Osteoblast (primary cell): ENCODE results near the gene ADAT1. TPM values are rescaled to one million over a fixed set of nuclear protein-coding genes. Genes with fewer than 3 reads are reported as not detected.

Experiments
- DNase-seq: peaks from one replicate; pipeline ENCODE4 v3.0.0; 2011; ENCODE audit warnings: low spot score, mixed read lengths; ENCODE audit not compliant: insufficient read length; ENCODE audit errors: missing footprints
- H2AFZ ChIP-seq: 2 replicates; pipeline ENCODE4 v1.6.0; 2011; ENCODE audit warnings: mild to moderate bottlenecking, low read length
- H3K27ac ChIP-seq: 2 replicates; pipeline ENCODE4 v1.5.1; 2011; ENCODE audit warnings: mild to moderate bottlenecking, low read depth, low read length, moderate library complexity
- H3K27me3 ChIP-seq: 2 replicates; pipeline ENCODE4 v1.6.0; 2012; ENCODE audit warnings: mild to moderate bottlenecking, control low read depth, inconsistent platforms, low read length, moderate library complexity; ENCODE audit not compliant: insufficient read depth
- H3K36me3 ChIP-seq: 2 replicates; pipeline ENCODE4 v1.5.1; 2011; ENCODE audit warnings: mild to moderate bottlenecking, low read length, control low read depth, moderate library complexity; ENCODE audit not compliant: insufficient read depth
- H3K4me1 ChIP-seq: 2 replicates; pipeline ENCODE4 v1.5.1; 2011; ENCODE audit warnings: mild to moderate bottlenecking, low read length, control low read depth, moderate library complexity; ENCODE audit not compliant: insufficient read depth
- H3K4me2 ChIP-seq: 2 replicates; pipeline ENCODE4 v1.6.0; 2011; ENCODE audit warnings: mild to moderate bottlenecking, low read length; ENCODE audit not compliant: insufficient read depth
- H3K4me3 ChIP-seq: fragments of 200-600 bp; sonication (generic); 3 replicates; pipeline ENCODE4 v1.5.1; 2012; ENCODE audit warnings: mild to moderate bottlenecking, low read length, inconsistent platforms; ENCODE audit not compliant: insufficient read depth
- H3K79me2 ChIP-seq: 2 replicates; pipeline ENCODE4 v1.6.0; 2012; ENCODE audit warnings: mild to moderate bottlenecking, low read length, control low read depth, inconsistent platforms; ENCODE audit not compliant: insufficient read depth
- H3K9me3 ChIP-seq: 2 replicates; pipeline ENCODE4 v1.5.1; 2011; ENCODE audit warnings: low read depth, low read length, control low read depth
- H4K20me1 ChIP-seq: 2 replicates; pipeline ENCODE4 v1.6.0; 2012; ENCODE audit warnings: mild to moderate bottlenecking, low read length, control low read depth; ENCODE audit not compliant: insufficient read depth
- total RNA-seq: library from RNA; depleted of rRNA; stranded (reverse); fragments of >200 nt; gene quantifications from 2 replicates; pipeline ENCODE4 v1.2.3, GENCODE V29; 2012
- TF ChIP-seq, protein P1 (sequence below): IDR thresholded peaks from 2 replicates; pipeline ENCODE4 v1.5.1; 2011; ENCODE audit warnings: mild to moderate bottlenecking, low read depth, low read length, moderate library complexity; ENCODE audit errors: extremely low read depth

Gene ADAT1
- total RNA-seq, 1 donor = 46.0 TPM

DNA sequence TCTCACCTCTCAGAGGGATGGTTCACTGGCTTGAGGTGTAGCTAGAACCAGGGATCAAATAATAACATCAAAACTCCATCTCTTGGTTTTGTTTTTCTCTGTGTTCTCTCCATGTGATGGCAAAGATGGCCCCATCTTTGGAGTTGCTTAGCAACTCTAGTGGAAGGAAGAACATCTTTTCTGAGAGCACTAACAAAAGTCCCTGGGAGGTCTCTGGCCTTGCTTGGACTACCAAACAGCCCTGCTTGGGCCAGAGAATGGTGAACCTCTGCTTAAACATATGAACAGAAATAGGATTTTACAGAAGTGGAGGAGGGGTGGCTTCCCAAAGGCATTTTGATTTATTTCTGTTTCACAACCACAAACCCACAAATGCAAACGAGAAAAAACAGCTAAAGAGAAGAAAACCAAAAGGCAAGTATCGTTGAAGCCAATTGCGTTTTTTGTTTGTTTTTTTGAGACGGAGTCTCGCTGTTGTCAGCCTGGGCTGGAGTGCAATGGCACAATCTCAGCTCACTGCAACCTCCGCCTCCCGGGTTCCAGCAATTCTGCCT is 43.7 kb downstream of the ADAT1 start:
- Histone ChIP-seq H3K79me2 (peaks cover 4% of the 10 kb centered on the region), H3K4me2 (no peak overlapping the region), H2AFZ (no peak overlapping the region), H4K20me1 (peaks cover 5% of the 10 kb centered on the region), H3K4me1 (no peaks in the 10 kb centered on the region), H3K4me3 (no peak overlapping the region), H3K9me3 (no peaks in the 10 kb centered on the region), H3K36me3 (peaks cover 39% of the 10 kb centered on the region), H3K27me3 (no peaks in the 10 kb centered on the region), H3K27ac (no peak overlapping the region)
- DNase-seq = no peak
- TF ChIP-seq, protein P1, sequence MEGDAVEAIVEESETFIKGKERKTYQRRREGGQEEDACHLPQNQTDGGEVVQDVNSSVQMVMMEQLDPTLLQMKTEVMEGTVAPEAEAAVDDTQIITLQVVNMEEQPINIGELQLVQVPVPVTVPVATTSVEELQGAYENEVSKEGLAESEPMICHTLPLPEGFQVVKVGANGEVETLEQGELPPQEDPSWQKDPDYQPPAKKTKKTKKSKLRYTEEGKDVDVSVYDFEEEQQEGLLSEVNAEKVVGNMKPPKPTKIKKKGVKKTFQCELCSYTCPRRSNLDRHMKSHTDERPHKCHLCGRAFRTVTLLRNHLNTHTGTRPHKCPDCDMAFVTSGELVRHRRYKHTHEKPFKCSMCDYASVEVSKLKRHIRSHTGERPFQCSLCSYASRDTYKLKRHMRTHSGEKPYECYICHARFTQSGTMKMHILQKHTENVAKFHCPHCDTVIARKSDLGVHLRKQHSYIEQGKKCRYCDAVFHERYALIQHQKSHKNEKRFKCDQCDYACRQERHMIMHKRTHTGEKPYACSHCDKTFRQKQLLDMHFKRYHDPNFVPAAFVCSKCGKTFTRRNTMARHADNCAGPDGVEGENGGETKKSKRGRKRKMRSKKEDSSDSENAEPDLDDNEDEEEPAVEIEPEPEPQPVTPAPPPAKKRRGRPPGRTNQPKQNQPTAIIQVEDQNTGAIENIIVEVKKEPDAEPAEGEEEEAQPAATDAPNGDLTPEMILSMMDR = no peak

- Histone ChIP-seq H3K27ac (no peak overlapping the region), H3K79me2 (peaks cover 6% of the 10 kb centered on the region), H4K20me1 (peaks cover 5% of the 10 kb centered on the region), H3K4me3 (no peak overlapping the region), H3K4me1 (no peaks in the 10 kb centered on the region), H2AFZ (no peak overlapping the region), H3K4me2 (no peak overlapping the region), H3K27me3 (no peaks in the 10 kb centered on the region), H3K9me3 (no peaks in the 10 kb centered on the region), H3K36me3 (peaks cover 45% of the 10 kb centered on the region)
- DNase-seq = no peak
- TF ChIP-seq, protein P1 = no peak
Measured at GRCh38 chr16:75578725-75579124, 44.4 kb downstream of the ADAT1 start.

GRCh38 chr16:75578212-75578611 is 44.9 kb downstream of the ADAT1 start:
- Histone ChIP-seq H3K36me3 (peaks cover 50% of the 10 kb centered on the region), H2AFZ (no peak overlapping the region), H3K9me3 (no peaks in the 10 kb centered on the region), H3K4me3 (no peak overlapping the region), H3K4me2 (no peak overlapping the region), H3K4me1 (no peaks in the 10 kb centered on the region), H3K79me2 (peaks cover 9% of the 10 kb centered on the region), H3K27ac (no peak overlapping the region), H4K20me1 (peaks cover 6% of the 10 kb centered on the region), H3K27me3 (no peaks in the 10 kb centered on the region)
- DNase-seq = no peak
- TF ChIP-seq, protein P1 = no peak

GRCh38 chr16:75576384-75576811 is 46.7 kb downstream of the ADAT1 start:
- peaks cover 14% of the 10 kb centered on the region for H3K79me2 ChIP-seq
- H3K27ac ChIP-seq = no peak overlapping the region
- no peak overlapping the region for H3K4me3 ChIP-seq
- H3K27me3 ChIP-seq = no peaks in the 10 kb centered on the region
- no peaks in the 10 kb centered on the region for H3K4me1 ChIP-seq
- H3K36me3 ChIP-seq = peaks cover 63% of the 10 kb centered on the region
- no peak overlapping the region for H2AFZ ChIP-seq
- DNase-seq = no peak
- TF ChIP-seq, protein P1 = no peak
- no peak overlapping the region for H3K4me2 ChIP-seq
- H3K9me3 ChIP-seq = no peaks in the 10 kb centered on the region
- peaks cover 17% of the 10 kb centered on the region for H4K20me1 ChIP-seq
